ENCODE data around the gene TPM2.

Gene TPM2

GRCh38 chr9:35681341-35682002 is 8.3 kb downstream of the TPM2 start:
- no peaks in the 10 kb centered on the region for H3K36me3 ChIP-seq (ENCODE audit: control insufficient read depth, insufficient read depth, low read length)
- no peaks in the 10 kb centered on the region for H3K9me3 ChIP-seq (ENCODE audit: control insufficient read depth, low read length)
- no peak overlapping the region for H3K9ac ChIP-seq
- H3K4me3 ChIP-seq (ENCODE audit: low read depth, low read length), result no peak overlapping the region
- H3K79me2 ChIP-seq, result no peaks in the 10 kb centered on the region
- H3K4me1 ChIP-seq, result peaks cover 2% of the 10 kb centered on the region
- no peak overlapping the region for H3K27ac ChIP-seq
- no peak overlapping the region for H3K4me2 ChIP-seq (ENCODE audit: low read length)
- no peak for TF ChIP-seq CTCF (IDR thresholded peaks at IDR 0.05)
- H3K27me3 ChIP-seq (ENCODE audit: control insufficient read depth, insufficient read depth, low read length), result no peaks in the 10 kb centered on the region
- H2AFZ ChIP-seq, result no peak overlapping the region

- H3K27me3 ChIP-seq (ENCODE audit: control insufficient read depth, insufficient read depth, low read length), result no peaks in the 10 kb centered on the region
- no peak overlapping the region for H3K9ac ChIP-seq
- H3K9me3 ChIP-seq (ENCODE audit: control insufficient read depth, low read length), result no peaks in the 10 kb centered on the region
- no peak overlapping the region for H2AFZ ChIP-seq
- TF ChIP-seq CTCF (IDR thresholded peaks at IDR 0.05), result no peak
- no peak overlapping the region for H3K27ac ChIP-seq
- H3K4me2 ChIP-seq (ENCODE audit: low read length), result no peak overlapping the region
- H3K4me1 ChIP-seq, result no peaks in the 10 kb centered on the region
- H3K79me2 ChIP-seq, result no peaks in the 10 kb centered on the region
- no peaks in the 10 kb centered on the region for H3K36me3 ChIP-seq (ENCODE audit: control insufficient read depth, insufficient read depth, low read length)
- no peak overlapping the region for H3K4me3 ChIP-seq (ENCODE audit: low read depth, low read length)
Observed at GRCh38 chr9:35680331-35681105, 9.2 kb downstream of the TPM2 start.

- H2AFZ ChIP-seq, result no peak overlapping the region
- H3K4me1 ChIP-seq, result no peaks in the 10 kb centered on the region
- no peak for TF ChIP-seq CTCF (IDR thresholded peaks at IDR 0.05)
- no peak overlapping the region for H3K9ac ChIP-seq
- H3K27me3 ChIP-seq (ENCODE audit: control insufficient read depth, insufficient read depth, low read length), result no peaks in the 10 kb centered on the region
- no peak overlapping the region for H3K27ac ChIP-seq
- H3K4me3 ChIP-seq (ENCODE audit: low read depth, low read length), result no peak overlapping the region
- H3K4me2 ChIP-seq (ENCODE audit: low read length), result no peak overlapping the region
- no peaks in the 10 kb centered on the region for H3K9me3 ChIP-seq (ENCODE audit: control insufficient read depth, low read length)
- H3K36me3 ChIP-seq (ENCODE audit: control insufficient read depth, insufficient read depth, low read length), result no peaks in the 10 kb centered on the region
- no peaks in the 10 kb centered on the region for H3K79me2 ChIP-seq
Observed at GRCh38 chr9:35679766-35680330, 9.9 kb downstream of the TPM2 start.

- Histone ChIP-seq H3K4me1 (peaks cover 3% of the 10 kb centered on the region), H2AFZ (no peak overlapping the region), H3K9me3 (ENCODE audit: control insufficient read depth, low read length) (no peaks in the 10 kb centered on the region), H3K27me3 (ENCODE audit: control insufficient read depth, insufficient read depth, low read length) (no peaks in the 10 kb centered on the region), H3K79me2 (no peaks in the 10 kb centered on the region), H3K4me3 (ENCODE audit: low read depth, low read length) (no peak overlapping the region), H3K27ac (no peak overlapping the region), H3K4me2 (ENCODE audit: low read length) (no peak overlapping the region), H3K36me3 (ENCODE audit: control insufficient read depth, insufficient read depth, low read length) (no peaks in the 10 kb centered on the region), H3K9ac (no peak overlapping the region)
- no peak for TF ChIP-seq CTCF (IDR thresholded peaks at IDR 0.05)
Observed at GRCh38 chr9:35679091-35679490, 10.6 kb downstream of the TPM2 start.
